GM21515 (cell line): ENCODE data around the gene TM4SF5.
A peak's percentile ranks its signal among the peaks of the same experiment; 100 is the strongest.

Experiments used
- ATAC-seq: cut with Tn5 transposase; IDR thresholded peaks from one replicate; pipeline ENCODE4 v1.9.1; 2021; ENCODE audit not compliant: unreplicated experiment

The TM4SF5 gene, protein sequence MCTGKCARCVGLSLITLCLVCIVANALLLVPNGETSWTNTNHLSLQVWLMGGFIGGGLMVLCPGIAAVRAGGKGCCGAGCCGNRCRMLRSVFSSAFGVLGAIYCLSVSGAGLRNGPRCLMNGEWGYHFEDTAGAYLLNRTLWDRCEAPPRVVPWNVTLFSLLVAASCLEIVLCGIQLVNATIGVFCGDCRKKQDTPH

DNA sequence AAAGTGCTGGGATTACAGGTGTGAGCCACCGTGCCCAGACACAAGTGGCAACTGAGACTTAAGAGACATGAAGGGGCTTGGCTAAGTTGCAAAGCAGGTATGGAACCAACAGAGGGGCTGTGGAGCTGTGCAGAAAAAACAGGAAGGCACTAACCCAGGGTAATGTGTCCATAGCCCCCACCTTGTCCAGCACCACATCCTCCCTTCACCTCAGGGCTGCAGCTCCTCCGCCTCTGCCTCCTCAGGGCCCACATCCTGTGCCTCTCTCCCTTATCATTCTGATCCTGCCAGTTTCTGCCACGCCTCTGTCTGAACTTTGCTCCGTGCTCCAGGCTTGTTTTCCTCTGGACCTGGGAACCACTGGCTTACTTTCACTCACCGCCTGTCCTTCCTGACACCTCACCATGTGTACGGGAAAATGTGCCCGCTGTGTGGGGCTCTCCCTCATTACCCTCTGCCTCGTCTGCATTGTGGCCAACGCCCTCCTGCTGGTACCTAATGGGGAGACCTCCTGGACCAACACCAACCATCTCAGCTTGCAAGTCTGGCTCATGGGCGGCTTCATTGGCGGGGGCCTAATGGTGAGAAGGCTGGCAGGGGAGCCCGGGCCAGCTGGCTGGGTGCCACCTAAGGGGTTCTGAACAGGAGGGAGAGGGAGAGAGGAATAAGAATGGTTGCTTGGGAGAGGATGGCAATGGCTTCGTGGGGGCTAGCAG, at the start of gene TM4SF5:
Gene TM4SF5, plus strand, starts transcription at position 368 of the 716 bp plus-strand sequence. Its CDS starts 37 bp downstream, at position 405.
- ATAC-seq = no peak

DNA sequence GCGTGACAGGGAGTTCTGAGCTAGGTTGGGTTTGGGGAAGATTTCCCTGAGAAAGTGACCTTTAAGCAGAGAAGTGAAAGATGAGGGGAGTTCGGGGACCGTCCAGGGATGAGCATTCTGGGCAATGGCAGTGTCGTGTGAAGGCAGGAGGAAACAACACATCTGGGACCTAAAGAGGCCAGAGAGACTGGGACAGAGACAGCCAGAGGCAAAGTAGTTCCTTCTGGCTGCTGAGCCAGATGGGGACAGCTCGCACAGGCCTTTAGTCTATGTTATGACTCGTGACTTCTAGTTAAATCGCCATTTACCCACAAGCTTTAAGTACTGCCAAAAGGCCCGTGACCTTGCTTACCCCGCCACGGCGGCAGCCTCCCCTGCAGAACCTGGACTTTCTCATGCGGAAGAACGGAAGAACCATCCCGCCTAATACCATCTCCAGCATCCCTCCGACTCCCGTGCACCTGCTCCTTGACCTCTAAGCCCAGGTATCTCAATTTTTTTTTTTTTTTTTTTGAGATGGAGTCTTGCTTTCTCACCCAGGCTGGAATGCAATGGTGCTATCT, 48.9 kb upstream of the TM4SF5 start:
- no peak for ATAC-seq

DNA sequence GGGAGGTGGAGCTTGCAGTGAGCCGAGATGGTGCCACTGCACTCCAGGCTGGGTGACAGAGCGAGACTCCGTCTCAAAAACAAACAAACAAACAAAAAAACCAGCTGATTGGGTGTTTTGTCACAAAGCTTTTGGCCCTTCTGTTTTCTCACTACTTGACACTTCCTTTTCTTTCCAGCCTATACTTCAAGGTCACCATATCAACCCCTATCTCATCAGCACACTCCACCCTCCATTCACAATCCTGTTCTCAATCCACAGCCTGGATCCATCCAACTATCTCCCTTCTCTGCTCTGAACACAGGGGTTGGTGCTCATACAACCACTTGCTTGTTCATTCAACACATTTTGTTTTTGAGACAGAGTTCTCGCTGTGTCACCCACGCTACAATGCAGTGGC, 47.0 kb upstream of the TM4SF5 start:
- no peak for ATAC-seq

DNA sequence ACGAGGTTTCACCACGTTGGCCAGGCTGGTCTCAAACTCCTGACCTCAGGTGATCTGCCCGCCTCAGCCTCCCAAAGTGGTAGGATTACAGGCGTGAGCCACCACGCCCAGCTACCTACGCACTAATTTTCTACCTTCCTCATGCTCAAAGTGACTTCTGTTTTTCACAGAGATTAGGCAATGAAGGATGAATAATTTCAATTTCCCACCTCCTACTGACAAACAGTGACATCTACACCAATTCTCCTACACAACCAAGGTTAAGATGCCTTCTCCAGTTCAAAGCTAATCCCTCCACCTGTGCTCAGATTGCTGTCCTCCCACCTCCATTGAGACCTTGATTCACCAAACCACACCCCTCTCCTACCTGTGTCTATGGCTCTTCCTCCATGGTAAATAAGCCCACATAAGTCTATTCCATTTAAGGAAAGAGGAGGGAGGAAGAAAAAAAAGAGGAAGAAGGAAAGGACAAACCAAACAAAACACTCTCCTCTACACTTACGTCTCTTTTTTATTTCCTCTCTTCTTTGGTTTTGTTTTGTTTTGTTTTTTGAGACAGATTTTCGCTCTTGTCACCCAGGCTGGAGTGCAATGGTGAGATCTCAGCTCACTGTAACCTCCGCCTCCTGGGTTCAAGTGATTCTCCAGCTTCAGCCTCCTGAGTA, 45.9 kb upstream of the TM4SF5 start:
- ATAC-seq = no peak

DNA sequence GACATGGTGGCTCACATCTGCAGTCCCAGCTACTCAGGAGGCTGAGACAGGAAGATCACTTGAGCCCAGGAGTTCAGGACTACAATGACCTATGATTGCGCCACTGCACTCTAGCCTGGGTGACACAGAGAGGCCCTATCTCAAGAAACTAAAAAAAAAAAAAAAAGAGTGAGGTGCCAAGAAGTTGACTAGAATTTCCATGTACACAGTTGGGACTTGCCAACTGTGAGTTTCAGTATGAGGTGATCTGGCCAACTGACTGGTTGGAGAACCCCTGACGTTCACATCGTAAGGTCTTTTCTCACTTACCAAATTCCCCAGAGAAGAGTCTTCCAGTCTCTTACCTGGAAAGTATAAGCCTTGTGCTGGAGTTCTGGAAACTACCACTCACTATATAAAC, 43.6 kb upstream of the TM4SF5 start:
- ATAC-seq = no peak

DNA sequence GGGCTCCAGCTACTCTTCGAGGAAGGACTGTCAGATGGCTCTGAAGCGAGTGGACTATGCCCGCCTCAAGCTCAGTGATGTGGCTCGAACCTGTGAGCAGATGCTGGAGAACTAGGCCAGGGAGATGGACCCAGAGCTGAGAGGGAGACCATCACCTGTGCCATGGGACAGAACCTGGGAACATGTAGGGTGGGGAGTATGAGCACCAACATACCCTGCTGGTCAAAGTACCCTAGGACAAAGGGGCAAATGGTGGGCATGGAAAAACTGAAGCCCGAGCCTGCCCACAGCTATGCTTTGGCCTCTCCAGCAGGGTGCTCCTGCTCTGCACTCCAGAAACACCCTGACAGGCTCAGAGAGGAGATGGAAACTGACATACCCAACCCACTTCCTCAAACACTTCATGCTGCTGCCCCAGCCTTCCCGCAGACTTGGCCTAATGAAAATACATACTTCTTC, 38.6 kb upstream of the TM4SF5 start:
- ATAC-seq = no peak

DNA sequence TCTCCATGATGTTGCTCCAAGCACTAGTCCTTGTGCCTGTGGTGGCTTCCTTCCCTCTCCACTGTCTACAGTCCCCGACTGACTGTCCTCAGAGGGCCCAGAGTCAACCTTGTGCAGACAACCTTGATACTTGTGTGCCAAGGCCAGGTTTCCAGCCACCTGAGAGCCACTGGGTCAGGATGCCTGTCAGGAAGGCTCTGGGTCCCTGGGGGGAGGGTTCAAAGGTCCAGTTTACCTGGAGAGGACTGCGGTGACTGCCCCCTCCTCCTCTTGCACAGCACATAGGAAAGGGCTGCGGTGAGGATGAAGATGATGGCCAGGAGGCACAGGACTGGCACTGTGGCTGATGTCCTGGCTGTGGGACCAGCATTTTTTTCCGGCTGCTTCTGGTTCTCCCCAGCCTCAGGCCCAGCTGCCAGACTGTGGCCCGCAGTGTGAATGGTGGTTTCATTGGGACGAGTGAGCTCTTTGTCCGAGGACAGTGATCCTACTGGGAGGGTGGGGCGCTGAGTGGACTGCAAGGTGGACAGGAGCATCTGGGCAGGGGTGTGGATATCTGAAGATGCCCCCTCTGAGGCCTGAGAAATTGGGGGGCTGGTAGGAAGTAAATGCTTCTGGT, 36.7 kb upstream of the TM4SF5 start:
- ATAC-seq = no peak

DNA sequence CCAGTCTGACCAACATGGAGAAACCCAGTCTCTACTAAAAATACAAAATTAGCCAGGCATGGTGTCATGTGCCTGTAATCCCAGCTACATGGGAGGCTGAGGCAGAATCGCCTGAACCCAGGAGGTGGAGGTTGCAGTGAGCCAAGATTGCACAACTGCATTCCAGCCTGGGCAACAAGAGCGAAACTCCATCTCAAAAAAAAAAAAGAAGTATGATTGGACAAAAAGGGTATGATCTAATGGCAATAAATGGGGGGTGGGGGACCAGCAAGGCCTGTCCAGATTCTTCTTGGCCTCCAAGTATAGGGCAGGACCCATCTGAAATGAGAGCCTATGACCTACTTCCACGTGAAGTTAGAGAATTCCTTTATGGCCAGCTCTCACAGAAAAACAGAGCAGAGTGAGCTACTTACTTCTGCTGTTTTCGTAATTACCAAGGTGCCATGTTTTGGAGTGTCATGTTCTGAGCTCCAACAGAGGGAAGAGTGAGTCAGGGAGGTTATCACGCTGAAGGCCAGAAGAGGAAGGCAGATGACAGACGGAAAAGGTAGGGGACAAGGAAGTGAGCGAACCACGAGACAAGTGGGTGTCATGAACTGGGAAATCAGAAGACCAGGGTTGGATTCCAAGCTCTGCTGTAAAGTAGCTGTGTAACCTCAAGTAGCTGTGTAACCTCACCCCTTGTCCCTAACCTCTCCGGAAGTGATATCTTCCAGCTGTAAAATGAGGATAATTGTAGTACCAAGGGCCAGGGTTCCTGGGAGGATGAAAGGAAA, 35.6 kb upstream of the TM4SF5 start:
- no peak for ATAC-seq

DNA sequence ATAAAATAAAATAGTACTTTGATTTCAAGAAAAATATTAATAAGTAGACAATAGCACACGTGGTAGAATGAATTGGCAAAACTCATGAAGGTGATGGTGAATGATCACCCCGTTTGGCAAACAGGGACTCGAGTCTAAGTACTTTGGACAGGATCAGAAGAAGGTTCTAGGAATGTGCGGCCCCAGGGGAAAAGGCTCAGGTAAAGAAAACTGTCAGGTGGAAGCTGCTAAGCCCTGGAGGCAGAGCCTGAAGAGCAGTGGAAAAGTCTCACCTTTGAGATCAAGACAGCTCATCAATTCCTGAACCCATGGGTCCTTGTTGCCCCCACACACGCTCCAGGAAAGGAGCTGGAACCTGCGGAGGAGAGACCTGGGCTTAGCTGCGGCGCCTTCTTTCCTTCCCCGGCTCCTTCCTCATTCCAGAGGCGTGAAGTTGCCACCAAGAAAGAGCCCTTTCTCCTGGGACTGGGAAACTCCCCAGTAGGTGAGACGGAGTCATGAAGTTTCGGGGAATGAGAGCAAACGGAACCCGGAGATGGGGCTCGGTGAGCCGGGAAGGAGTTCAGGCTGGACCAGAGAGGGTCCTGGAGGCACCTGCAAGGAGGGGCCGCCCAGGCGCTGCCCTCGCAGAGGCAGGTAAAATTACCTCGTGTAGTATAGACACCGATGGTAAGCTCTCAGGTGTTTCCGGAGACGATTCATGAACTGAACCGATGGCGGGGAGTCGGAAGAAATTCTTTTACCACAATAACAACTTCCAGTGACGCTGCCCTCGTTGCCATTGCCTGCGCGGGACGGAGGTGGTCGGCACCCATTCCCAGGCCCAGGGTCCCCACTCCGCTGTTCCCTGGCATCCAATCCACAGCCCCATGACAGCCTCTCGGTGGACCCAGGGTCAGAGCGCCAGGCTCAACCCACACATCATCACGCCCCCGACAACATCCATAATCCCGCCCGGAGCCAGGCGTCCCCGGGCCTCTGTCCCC, 33.3 kb upstream of the TM4SF5 start:
- ATAC-seq = no peak

DNA sequence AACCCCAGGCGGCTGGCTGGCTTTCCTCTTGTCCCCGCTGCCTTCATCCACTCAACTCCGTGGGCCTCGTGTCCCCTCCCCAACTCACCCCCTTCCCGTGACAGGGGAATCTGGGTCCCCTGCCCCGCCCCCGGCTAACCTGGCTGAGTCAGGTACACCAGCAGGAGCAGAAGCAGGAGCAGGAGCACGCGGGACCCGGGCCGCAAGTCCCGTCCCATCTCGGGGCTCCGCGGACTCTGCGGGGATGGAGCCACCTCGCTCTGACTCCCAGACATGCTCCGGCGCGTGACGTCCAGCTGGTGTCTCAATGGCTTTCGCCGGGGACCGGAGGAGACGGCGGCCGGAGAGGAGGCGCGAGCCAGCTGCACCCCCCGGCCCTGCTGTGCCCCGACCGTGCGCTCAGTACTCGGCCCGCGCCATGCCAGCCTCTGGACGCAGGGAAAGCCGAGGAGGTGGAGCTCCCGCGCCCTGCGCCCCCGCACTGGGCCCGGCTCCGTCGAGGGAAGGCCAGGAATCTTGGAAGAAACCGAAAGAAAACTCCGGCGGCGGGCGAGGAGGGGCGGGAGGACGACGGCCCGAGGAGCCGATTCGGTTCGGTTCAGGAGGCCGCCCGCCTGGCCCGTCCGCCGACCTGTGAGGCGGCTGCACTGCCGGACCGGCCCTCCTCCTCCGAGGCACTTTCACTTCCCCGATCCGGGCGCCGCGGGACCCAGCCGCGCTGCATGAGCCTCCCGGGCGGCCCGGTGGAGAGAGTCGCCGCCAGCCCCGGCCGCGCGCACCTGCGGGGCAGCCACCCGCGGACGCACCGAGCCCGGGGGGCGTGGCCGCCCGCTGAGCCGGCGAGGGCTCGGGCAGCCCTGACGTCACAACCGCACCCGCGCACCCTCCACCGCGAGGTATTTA, 32.3 kb upstream of the TM4SF5 start, which contains the start of the genes CXCL16 and ZMYND15:
Gene CXCL16, minus strand, starts transcription at position 807 of the 903 bp plus-strand sequence. Its CDS starts 589 bp downstream, at position 218.
Gene ZMYND15, plus strand, starts transcription at position 712 of the 903 bp plus-strand sequence. CDS start 716 bp downstream, outside the sequence.
- ATAC-seq = peak; percentile 53

DNA sequence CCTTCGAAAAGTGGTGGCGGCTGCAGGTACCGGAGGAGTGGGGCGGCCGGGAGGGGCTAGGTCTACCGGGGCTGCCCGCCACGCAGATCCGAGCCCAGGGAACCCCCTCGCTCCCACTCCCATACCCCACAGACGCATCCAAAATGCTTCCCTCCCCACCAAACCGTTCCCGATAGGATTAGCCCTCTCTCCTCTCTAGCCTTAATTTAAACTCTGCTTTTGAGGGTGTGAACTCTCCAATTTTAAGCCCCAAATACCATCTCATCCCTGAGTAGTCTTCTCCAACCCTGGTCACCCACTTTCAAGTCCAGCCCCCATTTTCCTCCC, 31.7 kb upstream of the TM4SF5 start:
- ATAC-seq = no peak

DNA sequence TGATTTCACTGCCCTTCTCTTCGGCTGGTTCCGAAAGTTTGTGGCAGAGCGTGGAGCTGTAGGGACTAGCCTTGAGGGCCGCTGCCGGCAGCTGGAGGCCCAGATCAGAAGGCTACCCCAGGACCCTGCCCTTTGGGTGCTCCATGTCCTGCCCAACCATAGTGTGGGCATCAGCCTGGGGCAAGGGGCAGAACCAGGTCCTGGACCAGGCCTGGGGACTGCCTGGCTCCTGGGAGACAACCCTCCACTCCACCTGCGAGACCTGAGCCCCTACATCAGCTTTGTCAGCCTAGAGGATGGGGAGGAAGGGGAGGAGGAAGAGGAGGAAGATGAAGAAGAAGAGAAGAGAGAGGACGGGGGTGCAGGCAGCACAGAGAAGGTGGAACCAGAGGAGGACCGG, 31.1 kb upstream of the TM4SF5 start:
- no peak for ATAC-seq

DNA sequence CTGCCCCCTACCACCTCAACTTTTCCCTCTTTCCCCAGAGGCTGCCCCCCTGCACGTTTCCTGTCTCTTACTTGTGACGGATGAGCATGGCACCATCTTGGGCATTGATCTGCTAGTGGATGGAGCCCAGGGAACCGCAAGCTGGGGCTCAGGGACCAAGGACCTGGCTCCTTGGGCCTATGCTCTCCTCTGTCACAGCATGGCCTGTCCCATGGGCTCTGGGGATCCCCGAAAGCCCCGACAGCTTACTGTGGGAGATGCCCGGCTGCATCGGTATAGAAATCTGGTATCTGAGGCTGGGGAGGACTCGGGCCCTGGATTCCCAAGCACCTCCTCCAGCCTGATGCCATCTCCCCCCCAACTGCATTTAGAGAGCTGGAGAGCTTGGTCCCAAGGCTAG, 30.1 kb upstream of the TM4SF5 start:
- ATAC-seq = no peak

DNA sequence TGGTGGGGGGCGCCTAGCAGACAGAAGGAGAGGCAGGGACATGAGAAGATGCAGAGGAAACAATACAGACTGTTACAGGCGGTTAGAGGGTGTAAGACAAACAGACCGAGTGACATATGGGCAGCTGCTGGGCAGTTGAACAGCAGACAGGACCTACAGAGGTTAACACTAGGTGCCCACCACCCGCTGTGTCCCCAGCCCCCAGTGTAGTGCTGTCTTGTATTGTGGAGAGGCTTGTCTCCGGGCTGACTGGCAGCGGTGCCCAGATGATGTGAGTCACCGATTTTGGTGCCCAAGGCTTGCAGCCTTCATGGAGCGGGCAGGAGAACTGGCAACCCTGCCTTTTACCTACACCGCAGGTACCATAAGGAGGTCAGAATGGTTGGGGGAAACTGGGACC, 29.6 kb upstream of the TM4SF5 start:
- no peak for ATAC-seq

DNA sequence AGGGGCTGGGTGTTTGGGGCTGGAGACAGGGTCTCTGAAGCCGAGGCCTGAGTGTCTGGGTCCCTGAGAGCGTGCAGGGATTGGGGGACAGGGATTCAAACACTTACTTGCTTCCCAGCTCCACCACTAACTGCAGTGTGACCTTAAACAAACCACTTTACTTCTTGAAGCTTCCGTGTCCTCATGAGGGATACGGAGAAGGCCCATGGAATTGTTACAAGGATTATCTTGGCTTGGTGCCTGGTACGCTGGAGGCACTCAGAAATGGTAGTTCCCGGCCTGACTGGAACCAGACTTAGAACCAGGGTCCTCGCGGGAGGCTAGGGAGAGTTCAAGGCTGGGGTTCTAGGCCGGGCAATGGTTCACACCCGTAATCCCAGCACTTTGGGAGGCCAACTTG, 29.1 kb upstream of the TM4SF5 start:
- ATAC-seq = no peak

DNA sequence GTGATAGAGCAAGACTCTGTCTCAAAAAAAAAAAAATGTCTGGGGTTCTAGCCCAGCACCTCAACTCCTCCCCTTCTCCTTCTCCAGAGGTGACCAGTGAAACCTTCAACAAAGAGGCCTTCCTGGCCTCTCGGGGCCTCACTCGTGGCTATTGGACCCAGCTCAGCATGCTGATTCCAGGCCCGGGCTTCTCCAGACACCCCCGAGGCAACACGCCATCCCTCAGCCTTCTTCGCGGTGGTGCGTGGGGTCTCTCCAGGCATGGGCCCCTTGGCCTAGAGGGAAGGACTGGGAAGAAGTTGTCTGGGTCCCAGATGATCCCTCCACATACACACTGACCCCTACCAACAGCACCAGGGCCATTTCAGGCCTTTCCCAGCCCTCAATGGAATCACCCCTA, 28.5 kb upstream of the TM4SF5 start:
- no peak for ATAC-seq

DNA sequence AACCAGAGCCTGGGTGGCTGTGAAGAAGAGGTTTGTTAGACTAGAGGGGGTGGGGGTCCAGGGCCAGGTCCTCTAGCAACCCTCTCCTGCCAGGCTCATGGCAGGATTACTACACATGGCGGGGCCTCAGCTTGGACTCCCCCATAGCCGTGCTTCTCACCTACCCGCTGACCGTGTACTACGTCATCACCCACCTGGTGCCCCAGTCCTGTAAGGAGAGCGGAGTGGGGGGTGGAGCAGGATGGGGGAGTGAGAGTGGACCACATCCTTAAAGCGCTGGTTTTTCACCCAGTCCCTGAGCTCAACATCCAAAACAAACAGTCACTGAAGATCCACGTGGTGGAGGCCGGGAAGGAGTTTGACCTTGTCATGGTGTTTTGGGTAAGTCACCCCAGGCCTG, 27.8 kb upstream of the TM4SF5 start:
- ATAC-seq = no peak
